SHP77 (cell line): ENCODE data around the gene SH2D6.
"Not testable (repeated sequence)": the region's sequence is repeated elsewhere in the genome, so short reads cannot be mapped to it uniquely, and the experiment has no call there.

Experiments used
- DNase-seq, 2 experiments: peaks; one replicate each; lab custom pipeline; 2025; lab: John Stamatoyannopoulos, UW

SH2D6 gene

DNA sequence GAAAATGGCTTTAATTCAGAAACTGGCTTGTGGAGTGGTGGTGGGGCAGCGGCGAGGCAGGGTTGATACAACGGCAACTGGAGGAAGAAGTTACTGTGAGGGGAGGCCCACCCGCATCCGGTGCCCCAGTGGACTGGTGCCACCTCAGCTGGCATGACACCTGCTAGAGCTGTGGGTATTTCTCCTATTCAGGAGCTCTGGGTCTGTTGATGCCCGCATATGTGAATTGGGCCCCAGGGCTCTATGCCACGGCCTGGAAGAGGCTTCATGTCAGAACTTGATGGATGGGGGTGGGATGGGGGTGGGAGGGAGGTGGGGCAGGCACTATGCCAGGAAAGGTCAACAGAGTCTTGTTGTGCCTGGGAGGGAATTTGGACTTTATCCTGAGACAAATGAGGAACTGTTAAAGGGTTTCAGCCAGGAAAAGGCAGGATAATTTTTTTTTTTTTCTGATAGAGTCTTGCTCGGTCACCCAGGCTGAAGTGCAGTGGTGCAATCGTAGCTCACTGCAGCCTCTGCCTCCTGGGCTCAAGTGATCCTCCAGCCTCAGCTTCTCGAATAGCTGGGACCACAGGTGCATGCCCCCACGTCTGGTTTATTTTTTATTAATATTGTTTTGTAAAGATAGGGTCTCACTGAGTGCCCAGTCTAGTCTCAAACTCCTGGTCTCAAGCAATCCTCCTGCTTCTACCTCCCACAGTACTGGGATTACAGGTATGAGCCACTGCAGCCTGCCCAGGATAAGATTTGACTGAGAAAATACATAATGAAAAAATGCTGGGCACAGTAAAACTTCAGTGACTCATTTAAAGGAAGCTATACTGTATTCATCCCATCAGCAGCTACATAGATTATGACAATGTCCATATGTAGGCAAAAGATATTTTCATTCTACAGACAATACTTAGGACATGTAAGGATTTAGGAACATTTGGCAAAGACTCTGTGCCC lies 52.6 kb downstream of the SH2D6 start:
- no peak for DNase-seq

DNA sequence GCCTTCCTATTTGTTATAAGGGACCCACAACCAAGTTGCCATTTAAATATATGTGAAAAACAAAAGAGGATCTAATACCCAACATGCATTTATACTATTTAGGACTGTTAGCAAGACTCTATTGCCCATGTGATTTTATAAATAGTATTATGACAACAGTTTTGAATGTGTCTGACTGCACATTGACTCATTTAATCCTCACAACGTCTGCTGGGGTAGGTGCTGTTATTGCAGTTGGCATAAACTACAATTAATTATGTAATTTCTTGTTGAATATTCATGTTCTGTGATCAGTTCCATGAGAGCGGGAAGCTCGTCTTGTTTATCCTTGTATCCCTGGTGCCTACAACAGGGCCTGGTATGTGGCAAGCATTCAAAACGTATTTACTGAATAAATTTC lies 53.7 kb downstream of the SH2D6 start:
- no peak for DNase-seq

DNA sequence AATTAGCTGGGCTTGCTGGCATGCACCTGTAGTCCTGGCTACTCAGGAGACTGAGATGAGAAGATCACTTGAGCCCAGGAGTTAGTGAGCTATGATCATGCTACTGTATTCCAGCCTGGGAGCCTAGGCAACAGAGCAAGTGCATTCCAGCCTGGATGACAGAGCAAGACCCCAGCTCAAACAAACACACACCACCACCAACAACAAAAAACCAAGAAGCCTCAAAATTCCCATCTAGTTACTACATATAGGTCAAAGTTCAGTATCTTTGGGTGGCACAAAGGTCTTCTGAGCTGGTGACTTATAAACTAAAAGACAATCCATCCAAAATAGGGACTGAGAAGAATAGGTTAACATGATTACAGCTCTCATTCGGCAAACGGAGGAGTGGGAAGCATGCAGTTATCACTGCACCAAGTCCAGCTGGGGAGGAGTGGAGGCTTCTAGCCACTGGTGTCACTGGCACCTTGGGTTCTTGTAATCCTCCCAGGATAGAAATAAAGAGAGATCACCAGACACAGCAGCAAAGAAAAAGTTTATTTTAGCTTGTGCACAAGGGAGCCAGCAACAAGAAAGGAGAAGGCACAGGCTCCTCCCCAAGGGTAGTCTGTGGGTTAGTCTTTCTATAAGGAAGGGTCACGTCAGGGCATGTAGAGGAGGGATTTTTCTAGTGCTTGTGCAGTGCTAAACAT lies 57.4 kb downstream of the SH2D6 start:
- DNase-seq: no peak

DNA sequence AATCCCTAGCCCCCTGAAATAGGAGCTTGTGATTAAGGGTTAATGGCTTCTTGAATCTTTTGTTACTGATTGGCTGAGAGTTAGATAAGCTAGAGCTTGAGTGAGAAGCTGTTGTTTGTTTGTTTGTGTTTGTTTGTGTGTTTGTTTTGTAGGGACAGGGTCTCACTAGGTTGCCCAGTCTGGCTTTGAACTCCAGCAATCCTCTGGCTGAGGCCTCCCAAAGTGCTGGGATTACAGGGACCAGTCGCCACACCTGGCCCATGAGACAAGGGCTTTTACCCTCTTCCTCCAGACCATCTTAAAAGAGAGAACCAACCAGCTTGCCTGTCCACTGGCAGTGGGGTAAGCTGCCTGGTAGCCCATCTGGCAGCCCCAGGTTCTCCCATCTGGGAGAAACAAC lies 58.1 kb downstream of the SH2D6 start:
- DNase-seq: no peak

DNA sequence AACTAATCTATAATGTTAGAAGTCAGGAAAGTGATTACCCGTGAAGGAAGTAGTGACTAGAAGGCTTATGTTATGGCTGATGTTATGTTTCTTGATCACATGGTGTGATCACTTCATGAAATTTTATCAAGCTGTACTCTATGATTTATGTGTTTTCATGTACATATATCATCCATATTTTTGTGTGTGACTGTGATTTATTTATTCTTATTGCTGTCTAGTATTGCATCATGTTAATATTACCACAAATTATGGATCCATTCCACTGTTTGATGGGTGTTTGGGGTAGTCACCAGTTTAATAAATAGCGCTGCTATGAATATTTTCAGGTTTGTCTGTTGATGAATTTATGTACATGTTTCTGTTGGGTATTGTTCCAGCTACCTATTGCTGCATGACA lies 59.4 kb downstream of the SH2D6 start:
- no peak for DNase-seq

- no peak for DNase-seq
These were observed 63.6 kb downstream of the SH2D6 start for GRCh38 chr2:85481818-85482777.

DNA sequence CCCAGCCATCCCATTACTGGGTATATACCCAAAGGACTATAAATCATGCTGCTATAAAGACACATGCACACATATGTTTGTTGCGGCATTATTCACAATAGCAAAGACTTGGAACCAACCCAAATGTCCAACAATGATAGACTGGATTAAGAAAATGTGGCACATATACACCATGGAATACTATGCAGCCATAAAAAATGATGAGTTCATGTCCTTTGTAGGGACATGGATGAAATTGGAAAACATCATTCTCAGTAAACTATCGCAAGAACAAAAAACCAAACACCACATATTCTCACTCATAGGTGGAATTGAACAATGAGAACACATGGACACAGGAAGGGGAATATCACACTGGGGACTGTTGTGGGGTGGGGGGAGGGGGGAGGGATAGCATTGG lies 66.1 kb downstream of the SH2D6 start:
- DNase-seq: not testable (repeated sequence)

- no peak for DNase-seq
These were observed 67.3 kb downstream of the SH2D6 start for GRCh38 chr2:85485815-85486214.
